Measurements from ENCODE around the gene HOXB4. TPM values are rescaled to one million over a fixed set of nuclear protein-coding genes. Genes with fewer than 3 reads are reported as not detected.

The HOXB4 gene
- polyA plus RNA-seq, 1 of the 3 experiments (the other 2 are of a cell fraction), result 0.03 TPM

DNA sequence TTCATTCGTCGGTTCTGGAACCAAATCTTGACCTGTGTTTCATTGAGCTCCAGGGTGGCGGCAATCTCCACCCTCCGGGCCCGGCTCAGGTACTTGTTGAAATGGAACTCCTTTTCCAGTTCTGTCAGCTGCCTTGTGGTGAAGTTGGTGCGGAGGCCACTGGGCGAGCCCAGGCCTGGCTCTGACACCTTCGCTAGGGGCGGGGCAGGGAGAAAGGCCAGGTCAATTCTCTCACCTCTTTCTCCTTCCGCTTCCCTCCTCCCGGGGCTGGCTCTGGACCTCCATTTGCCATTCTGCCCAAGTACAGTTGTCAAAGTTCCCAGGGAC is 48.5 kb downstream of the HOXB4 start:
- peaks cover 97% of the 10 kb centered on the region for H3K27me3 ChIP-seq (ENCODE audit: insufficient read depth)
- H3F3A ChIP-seq (replicated peaks; ENCODE audit: insufficient read depth), result no peaks in the 10 kb centered on the region
- no peaks in the 10 kb centered on the region for H3K36me3 ChIP-seq (replicated peaks in 1 of 2; ENCODE audit: control insufficient read depth in 1 of 2, insufficient read depth in 2 of 2, low read length in 1 of 2)
- no peaks in the 10 kb centered on the region for H3K9me3 ChIP-seq
- no peak overlapping the region for H3K4me3 ChIP-seq (ENCODE audit: low read depth in 2 of 2, low read length in 1 of 2)
- H3K4me2 ChIP-seq, result no peak overlapping the region
- no peaks in the 10 kb centered on the region for H4K20me1 ChIP-seq (ENCODE audit: insufficient read depth)
- DNase-seq, result no peak
- TF ChIP-seq ELF1 (IDR thresholded peaks at IDR 0.05) (no peak), RAD21 (IDR thresholded peaks at IDR 0.05; ENCODE audit: low read length) (no peak)
- no peak overlapping the region for H3K9ac ChIP-seq
- WGBS (ENCODE audit: low lambda C conversion rate), result 41% methylated on average over 11 of the region's 11 CpGs
- H3K4me1 ChIP-seq (ENCODE audit: control insufficient read depth in 1 of 2, insufficient read depth in 2 of 2, low read depth in 1 of 2, low read length in 1 of 2), result no peaks in the 10 kb centered on the region
- no peaks in the 10 kb centered on the region for H3K9me2 ChIP-seq
- no peak overlapping the region for H3K27ac ChIP-seq (ENCODE audit: low read depth in 2 of 2, low read length in 1 of 2)
- no peaks in the 10 kb centered on the region for H3K79me2 ChIP-seq (ENCODE audit: insufficient read depth)
- CTCF ChIA-PET, result no interaction called here
- POLR2A ChIA-PET, result no interaction called here
- no peak overlapping the region for H2AFZ ChIP-seq (ENCODE audit: low read depth)

GRCh38 chr17:48528936-48529682 is 49.0 kb downstream of the HOXB4 start:
- POLR2A ChIA-PET, result no interaction called here
- Histone ChIP-seq H3K27ac (ENCODE audit: low read depth in 2 of 2, low read length in 1 of 2) (no peak overlapping the region), H3K27me3 (ENCODE audit: insufficient read depth) (peaks cover 97% of the 10 kb centered on the region), H2AFZ (ENCODE audit: low read depth) (no peak overlapping the region), H3K79me2 (ENCODE audit: insufficient read depth) (no peaks in the 10 kb centered on the region), H3K9me3 (no peaks in the 10 kb centered on the region), H3K9ac (no peak overlapping the region), H4K20me1 (ENCODE audit: insufficient read depth) (no peaks in the 10 kb centered on the region), H3K4me3 (ENCODE audit: low read depth in 2 of 2, low read length in 1 of 2) (no peak overlapping the region), H3K9me2 (no peaks in the 10 kb centered on the region), H3K4me1 (ENCODE audit: control insufficient read depth in 1 of 2, insufficient read depth in 2 of 2, low read depth in 1 of 2, low read length in 1 of 2) (no peaks in the 10 kb centered on the region), H3K36me3 (replicated peaks in 1 of 2; ENCODE audit: control insufficient read depth in 1 of 2, insufficient read depth in 2 of 2, low read length in 1 of 2) (no peaks in the 10 kb centered on the region), H3F3A (replicated peaks; ENCODE audit: insufficient read depth) (no peaks in the 10 kb centered on the region), H3K4me2 (no peak overlapping the region)
- TF ChIP-seq IRF3 (IDR thresholded peaks at IDR 0.05; ENCODE audit: low read depth, low read length) (no peak), GATA2 (CRISPR knock-in tag; IDR thresholded peaks at IDR 0.05) (no peak), EZH2phosphoT487 (IDR thresholded peaks at IDR 0.05; ENCODE audit: borderline replicate concordance, low read depth) (no peak), CHD2 (IDR thresholded peaks at IDR 0.05; ENCODE audit: low read length, partially characterized antibody) (no peak), RAD21 (IDR thresholded peaks at IDR 0.05; ENCODE audit: low read length) (no peak), GABPA (IDR thresholded peaks at IDR 0.05; ENCODE audit: low read depth) (no peak), TCF12 (IDR thresholded peaks at IDR 0.05) (no peak), ELF1 (IDR thresholded peaks at IDR 0.05) (no peak), MXI1 (IDR thresholded peaks at IDR 0.05; ENCODE audit: low read depth, low read length) (no peak), TAF1 (IDR thresholded peaks at IDR 0.05; ENCODE audit: borderline replicate concordance, low read depth, low read length) (no peak), JUND (IDR thresholded peaks at IDR 0.05) (no peak), RCOR1 (IDR thresholded peaks at IDR 0.05; ENCODE audit: low read length) (no peak), EP300 (IDR thresholded peaks at IDR 0.05; ENCODE audit: borderline replicate concordance in 1 of 2, low read depth in 1 of 2, low read length in 1 of 2) (no peak), RFX5 (IDR thresholded peaks at IDR 0.05; ENCODE audit: low read length) (no peak), FOXJ3 (CRISPR knock-in tag; IDR thresholded peaks at IDR 0.05) (no peak), MAX (IDR thresholded peaks at IDR 0.05; ENCODE audit: low read depth) (no peak), TEAD4 (IDR thresholded peaks at IDR 0.05; ENCODE audit: borderline replicate concordance, insufficient read depth) (no peak), ZBTB33 (IDR thresholded peaks at IDR 0.05; ENCODE audit: borderline replicate concordance, low read depth) (no peak)
- TF ChIP-seq, protein P1, sequence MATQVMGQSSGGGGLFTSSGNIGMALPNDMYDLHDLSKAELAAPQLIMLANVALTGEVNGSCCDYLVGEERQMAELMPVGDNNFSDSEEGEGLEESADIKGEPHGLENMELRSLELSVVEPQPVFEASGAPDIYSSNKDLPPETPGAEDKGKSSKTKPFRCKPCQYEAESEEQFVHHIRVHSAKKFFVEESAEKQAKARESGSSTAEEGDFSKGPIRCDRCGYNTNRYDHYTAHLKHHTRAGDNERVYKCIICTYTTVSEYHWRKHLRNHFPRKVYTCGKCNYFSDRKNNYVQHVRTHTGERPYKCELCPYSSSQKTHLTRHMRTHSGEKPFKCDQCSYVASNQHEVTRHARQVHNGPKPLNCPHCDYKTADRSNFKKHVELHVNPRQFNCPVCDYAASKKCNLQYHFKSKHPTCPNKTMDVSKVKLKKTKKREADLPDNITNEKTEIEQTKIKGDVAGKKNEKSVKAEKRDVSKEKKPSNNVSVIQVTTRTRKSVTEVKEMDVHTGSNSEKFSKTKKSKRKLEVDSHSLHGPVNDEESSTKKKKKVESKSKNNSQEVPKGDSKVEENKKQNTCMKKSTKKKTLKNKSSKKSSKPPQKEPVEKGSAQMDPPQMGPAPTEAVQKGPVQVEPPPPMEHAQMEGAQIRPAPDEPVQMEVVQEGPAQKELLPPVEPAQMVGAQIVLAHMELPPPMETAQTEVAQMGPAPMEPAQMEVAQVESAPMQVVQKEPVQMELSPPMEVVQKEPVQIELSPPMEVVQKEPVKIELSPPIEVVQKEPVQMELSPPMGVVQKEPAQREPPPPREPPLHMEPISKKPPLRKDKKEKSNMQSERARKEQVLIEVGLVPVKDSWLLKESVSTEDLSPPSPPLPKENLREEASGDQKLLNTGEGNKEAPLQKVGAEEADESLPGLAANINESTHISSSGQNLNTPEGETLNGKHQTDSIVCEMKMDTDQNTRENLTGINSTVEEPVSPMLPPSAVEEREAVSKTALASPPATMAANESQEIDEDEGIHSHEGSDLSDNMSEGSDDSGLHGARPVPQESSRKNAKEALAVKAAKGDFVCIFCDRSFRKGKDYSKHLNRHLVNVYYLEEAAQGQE (IDR thresholded peaks at IDR 0.05; ENCODE audit: low read depth, low read length), result no peak
- TF ChIP-seq, protein P2, sequence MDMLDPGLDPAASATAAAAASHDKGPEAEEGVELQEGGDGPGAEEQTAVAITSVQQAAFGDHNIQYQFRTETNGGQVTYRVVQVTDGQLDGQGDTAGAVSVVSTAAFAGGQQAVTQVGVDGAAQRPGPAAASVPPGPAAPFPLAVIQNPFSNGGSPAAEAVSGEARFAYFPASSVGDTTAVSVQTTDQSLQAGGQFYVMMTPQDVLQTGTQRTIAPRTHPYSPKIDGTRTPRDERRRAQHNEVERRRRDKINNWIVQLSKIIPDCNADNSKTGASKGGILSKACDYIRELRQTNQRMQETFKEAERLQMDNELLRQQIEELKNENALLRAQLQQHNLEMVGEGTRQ (IDR thresholded peaks at IDR 0.05; ENCODE audit: borderline replicate concordance, low read depth, low read length), result no peak
- DNase-seq, result no peak
- 43% methylated on average over 11 of the region's 11 CpGs for WGBS (ENCODE audit: low lambda C conversion rate)
- CTCF ChIA-PET, result interaction anchor here (1.0 to 1.4 kb wide), 2 partner anchors 12 to 59 kb away, joined by 3 to 4 read pairs; no protein-coding TSS in a partner anchor

Data from SK-N-SH (cell line).